LNCaP clone FGC (cell line): ENCODE data around the gene LHPP.

Source experiments
- DNase-seq: peaks from one replicate; pipeline ENCODE4 v3.0.0-alpha.2; 2011; ENCODE audit warnings: low read depth
- H3K4me3 ChIP-seq: 2 replicates; pipeline ENCODE4 v1.5.1; 2011; ENCODE audit warnings: mild to moderate bottlenecking, low read depth, low read length, control low read depth
- CTCF ChIP-seq: IDR thresholded peaks from 2 replicates; pipeline ENCODE4 v1.5.1; 2012; ENCODE audit warnings: mild to moderate bottlenecking; ENCODE audit not compliant: control insufficient read depth, insufficient read depth; ENCODE audit errors: extremely low read depth

Gene LHPP

DNA sequence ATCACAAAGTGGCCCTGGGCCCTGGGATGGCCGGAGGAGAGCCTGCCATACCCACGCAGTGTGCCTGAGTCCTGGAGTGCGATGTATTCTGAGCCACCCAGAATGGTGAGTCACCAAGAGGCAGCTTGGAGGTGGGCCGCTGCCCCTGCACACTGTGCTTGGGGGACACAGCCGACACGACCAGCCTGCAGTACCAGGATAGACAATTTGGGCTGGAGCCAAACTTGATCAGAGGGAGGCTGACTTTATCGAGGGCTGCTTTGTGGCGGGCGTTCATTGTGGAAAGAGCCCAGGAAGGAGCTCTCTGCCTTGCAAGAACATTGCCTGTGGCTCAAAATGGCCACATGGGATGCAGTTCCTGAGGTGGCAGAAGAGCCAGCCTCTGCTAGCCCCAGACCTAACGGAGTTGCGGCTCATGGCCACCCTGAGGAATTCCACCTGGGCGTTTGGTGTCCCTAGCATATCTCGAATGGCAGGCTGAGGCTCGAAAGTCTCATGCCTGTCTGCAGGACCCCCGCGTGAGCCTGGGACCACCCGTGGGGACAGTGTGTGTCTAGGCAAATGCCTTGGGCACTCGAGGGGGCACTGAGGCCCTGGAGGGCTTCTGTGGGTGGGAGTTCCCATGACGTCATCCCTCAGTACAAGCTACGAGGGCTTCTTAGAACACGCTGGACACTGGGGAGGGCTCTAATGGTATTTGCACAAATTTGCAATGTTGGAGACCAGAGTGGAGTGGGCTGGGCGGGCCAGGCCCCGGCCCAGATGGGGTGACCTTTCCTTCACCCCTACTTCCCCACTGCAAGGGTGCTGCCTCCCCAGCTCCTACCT, 79.7 kb downstream of the LHPP start:
- H3K4me3 ChIP-seq, result no peak overlapping the region
- TF ChIP-seq CTCF, result no peak
- no peak for DNase-seq

- DNase-seq, result no peak
- H3K4me3 ChIP-seq, result no peak overlapping the region
- TF ChIP-seq CTCF, result no peak
Measured at GRCh38 chr10:124542336-124542735, 80.7 kb downstream of the LHPP start.

- no peak overlapping the region for H3K4me3 ChIP-seq
- TF ChIP-seq CTCF, result no peak
- no peak for DNase-seq
Measured at GRCh38 chr10:124543146-124543545, 81.5 kb downstream of the LHPP start.

DNA sequence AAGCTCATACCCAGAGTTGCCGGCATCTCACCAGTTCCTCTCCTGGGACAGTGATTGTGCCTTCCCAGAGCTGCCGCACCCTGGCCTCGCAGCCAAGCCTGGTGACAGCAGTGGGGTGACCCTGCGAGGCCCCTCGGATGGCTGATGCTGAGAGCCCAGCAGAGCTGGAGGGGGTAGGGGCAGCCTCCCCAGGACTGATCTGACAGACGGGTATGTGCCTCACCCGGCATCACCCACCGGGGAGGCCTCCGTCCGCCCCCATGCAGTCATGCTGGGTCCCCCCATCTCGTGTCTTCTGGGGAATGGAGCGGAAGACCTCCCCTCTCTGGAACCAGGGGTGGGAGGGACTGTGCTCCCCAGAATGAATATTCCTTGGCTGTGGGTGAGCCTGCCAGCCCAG, 82.3 kb downstream of the LHPP start:
- TF ChIP-seq CTCF, result no peak

GRCh38 chr10:124544711-124545110, 83.1 kb downstream of the LHPP start:
- DNase-seq, result no peak
- no peak for TF ChIP-seq CTCF
- no peak overlapping the region for H3K4me3 ChIP-seq

More for the DNA sequence above, 82.3 kb downstream of the LHPP start:
- no peak for DNase-seq
- H3K4me3 ChIP-seq, result no peak overlapping the region

GRCh38 chr10:124545351-124546054, 83.9 kb downstream of the LHPP start:
- DNase-seq, result no peak
- no peak for TF ChIP-seq CTCF
- no peak overlapping the region for H3K4me3 ChIP-seq
